HG02571 (cell line): ENCODE results near the gene VTCN1.
"Not testable (repeated sequence)": the region's sequence is repeated elsewhere in the genome, so short reads cannot be mapped to it uniquely, and the experiment has no call there.

Experiments used
- ATAC-seq: cut with Tn5 transposase; IDR thresholded peaks from one replicate; pipeline ENCODE4 v1.9.1; 2021; ENCODE audit warnings: mild to moderate bottlenecking, moderate library complexity; ENCODE audit not compliant: unreplicated experiment

VTCN1 gene

DNA sequence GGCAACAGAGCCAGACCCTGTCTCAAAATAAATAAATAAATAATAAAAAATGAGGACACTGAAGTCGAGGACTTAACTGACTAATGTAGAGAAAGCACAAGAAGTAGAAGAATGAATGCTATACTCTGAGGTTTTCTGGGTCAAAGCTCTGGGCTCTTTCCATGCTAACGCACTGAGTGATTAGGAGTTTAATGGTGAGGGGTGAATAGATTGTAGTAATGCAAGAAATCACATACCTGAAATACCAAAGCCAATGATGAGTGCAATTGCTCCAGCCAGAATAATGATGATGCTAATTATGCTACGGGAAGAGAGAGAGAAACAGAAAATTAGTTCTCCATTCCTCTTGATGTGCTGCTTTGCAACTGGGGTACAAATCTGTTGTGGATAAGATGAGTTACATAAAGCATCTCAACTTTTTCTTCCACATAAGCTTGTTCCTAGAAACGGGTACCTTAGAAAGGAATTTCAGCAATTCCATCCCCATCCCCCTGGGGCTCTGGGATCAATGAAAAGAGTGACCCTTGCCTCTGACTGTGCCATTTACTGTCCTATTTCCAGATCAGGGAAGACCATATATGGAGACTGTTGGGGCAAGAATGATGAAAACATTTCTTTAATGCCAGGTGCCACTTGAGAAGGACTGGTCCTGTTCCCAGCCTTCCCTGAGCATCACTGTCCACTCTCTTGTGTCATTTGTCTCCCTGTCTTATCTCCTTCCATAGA is 40.7 kb downstream of the VTCN1 start:
- ATAC-seq: no peak

DNA sequence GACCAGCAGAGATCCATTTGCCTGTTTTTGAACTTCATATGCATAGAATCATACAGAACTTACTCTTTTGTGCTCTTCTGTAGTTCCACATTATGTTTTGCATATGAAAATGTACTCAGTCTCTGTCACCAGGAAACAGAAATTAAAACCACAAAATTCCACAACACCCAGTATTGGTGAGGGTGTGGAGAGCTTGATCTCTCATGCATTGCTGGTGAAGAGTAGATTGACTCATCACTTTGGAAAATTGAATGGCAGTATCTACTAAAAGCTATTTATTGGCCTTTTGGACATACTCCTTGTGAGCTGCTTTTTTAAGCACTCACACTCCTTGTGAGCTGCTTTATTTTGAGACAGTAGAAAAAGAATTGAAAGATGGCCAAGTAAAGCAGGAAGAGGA is 43.3 kb downstream of the VTCN1 start:
- ATAC-seq: no peak

- no peak for ATAC-seq
These were observed 44.7 kb downstream of the VTCN1 start for GRCh38 chr1:117166076-117166475.

DNA sequence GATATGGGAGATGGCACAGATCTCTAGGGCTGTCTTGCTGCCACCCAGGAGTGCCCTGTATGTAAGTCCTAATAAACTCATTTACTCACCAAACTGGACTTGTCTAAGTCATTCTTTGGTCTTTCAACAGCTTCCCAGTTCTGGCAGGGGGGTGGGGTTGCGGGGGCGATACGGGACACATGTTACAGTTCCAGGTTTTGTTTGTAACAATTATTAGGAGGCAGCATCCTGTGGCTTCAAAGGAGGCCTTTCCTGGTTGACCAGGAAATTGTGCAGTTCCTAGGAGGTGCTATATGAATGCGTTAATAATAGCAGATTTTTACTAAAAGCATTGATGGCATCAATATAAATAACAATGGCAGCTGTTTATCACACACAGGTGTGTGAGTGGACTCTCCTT is 46.5 kb downstream of the VTCN1 start:
- no peak for ATAC-seq

- ATAC-seq: no peak
These were observed 47.9 kb downstream of the VTCN1 start for GRCh38 chr1:117162816-117163215.

- ATAC-seq: no peak
These were observed 48.8 kb downstream of the VTCN1 start for GRCh38 chr1:117161887-117162286.

- ATAC-seq: not testable (repeated sequence)
These were observed 59.4 kb downstream of the VTCN1 start for GRCh38 chr1:117151305-117151704.

DNA sequence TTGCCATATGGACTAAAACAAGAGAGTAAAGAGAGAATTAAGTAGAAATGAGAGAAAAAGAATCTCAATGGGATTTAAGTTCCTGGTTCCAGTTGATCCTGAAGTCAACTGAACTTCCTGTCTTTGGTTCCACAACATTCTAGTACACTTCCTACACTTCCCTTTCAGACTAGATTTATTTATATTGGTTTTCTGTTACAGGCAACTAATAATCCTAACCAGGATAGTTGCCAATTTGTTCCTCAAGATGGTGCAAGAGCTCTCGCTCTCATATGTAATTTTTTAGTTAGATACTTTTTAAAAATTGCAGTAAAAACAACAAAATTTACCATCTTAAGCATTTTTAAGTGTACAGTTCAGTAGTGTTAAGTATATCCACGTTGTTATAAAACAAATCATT is 60.4 kb downstream of the VTCN1 start:
- no peak for ATAC-seq

DNA sequence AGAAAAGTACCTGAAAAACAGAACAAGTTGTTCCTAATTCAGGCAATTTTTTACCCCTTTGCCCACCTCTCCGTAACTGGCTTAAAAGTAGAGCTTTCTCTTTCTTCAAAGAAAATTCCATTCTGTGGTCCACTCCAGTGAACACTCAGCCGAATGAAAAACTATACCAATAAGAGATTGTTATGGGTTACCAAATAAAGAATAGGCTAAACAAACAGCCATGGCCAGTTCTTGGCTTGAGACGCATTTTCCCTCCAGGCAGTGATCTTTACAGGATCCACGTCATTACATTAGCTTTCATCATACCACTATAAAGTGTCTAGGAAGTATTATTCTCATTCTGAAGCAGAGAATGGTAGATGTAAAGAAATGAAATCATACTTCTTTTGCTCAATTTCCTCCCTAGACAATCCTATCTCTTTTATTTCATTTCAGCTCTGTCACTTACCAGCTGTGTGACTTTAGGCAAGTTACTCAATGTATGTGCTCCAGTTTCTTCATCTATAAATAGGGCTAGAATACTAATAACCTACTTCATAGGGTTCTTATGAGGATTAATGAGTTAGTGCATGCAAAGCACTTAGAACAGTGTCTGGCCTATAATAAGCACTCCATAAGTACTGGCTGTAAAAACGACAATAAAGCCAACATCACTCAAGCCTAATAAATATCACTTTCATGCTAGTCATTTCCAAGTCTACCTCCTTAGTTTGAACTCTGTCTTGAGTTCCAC is 62.7 kb downstream of the VTCN1 start:
- ATAC-seq: no peak

GRCh38 chr1:117147341-117147831 is 63.3 kb downstream of the VTCN1 start:
- no peak for ATAC-seq

- no peak for ATAC-seq
These were observed 64.0 kb downstream of the VTCN1 start for GRCh38 chr1:117146575-117147340.

- no peak for ATAC-seq
These were observed 64.7 kb downstream of the VTCN1 start for GRCh38 chr1:117146072-117146471.

DNA sequence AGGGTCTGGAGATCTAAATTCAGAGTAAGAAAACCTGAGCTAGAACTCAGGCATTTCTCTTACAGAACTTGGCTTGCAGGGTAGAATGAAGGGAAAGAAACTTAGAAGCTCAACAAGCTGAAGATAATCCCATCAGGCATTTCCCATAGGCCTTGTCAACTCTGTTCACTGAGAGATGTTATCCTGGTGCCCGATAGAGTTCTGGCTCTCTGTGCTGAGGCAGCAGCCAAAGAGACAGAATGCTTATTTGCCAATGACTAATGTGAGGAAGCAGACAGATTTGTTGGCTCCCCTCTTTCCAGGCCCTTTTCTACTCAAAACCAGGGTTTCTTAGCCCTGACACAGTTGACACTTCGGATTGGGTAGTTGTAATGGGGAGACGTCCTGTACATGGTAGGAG is 66.9 kb downstream of the VTCN1 start:
- no peak for ATAC-seq

DNA sequence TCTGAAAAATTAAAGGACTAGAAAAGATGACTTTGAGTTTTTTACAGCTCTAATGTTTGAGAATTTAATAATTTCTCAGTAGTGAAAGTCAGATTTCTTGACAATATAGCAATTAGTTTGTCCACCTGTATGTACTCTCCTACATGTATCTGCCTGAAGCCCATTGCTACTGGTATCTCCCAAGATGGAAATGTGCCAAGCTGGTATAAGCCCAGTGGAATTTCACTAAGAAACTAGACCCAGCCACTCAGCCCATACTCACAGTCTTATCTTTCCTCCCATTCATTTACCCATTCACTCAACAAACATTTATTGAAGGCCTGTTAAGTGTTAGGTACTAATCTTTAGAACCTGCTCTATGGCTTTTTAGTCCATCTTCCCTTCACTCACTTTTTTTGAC is 67.6 kb downstream of the VTCN1 start:
- no peak for ATAC-seq

GRCh38 chr1:117142200-117142599 is 68.5 kb downstream of the VTCN1 start:
- no peak for ATAC-seq

- no peak for ATAC-seq
These were observed 72.2 kb downstream of the VTCN1 start for GRCh38 chr1:117138561-117138960.

GRCh38 chr1:117138106-117138505 is 72.6 kb downstream of the VTCN1 start:
- no peak for ATAC-seq

DNA sequence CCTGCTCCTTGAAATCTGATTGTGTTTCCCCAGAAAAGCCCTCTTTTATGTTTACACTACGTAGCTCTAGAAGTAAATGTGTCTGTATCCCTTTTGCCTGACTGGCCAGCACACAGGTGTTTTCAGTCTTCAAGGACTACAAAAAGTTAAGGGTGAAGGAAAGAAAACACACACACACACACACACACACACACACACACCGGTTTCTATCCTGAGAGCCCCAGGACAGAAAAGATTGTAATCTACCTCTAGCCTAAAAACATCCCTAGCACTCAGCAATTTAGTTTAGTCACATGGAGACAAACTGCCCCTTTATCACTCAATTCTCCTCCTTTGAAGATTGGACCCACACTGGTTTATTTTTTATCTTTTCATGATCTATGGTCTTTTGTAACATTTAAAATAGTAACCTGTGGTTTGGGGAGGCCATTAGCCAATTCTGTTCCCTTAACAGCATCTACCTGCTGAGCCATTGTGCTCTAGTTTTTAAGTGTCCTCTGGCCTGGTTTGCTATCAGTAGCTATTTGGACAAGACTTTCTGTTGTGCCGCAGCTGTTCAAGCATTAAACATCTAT is 73.4 kb downstream of the VTCN1 start:
- no peak for ATAC-seq

- no peak for ATAC-seq
These were observed 74.0 kb downstream of the VTCN1 start for GRCh38 chr1:117136749-117137148.

DNA sequence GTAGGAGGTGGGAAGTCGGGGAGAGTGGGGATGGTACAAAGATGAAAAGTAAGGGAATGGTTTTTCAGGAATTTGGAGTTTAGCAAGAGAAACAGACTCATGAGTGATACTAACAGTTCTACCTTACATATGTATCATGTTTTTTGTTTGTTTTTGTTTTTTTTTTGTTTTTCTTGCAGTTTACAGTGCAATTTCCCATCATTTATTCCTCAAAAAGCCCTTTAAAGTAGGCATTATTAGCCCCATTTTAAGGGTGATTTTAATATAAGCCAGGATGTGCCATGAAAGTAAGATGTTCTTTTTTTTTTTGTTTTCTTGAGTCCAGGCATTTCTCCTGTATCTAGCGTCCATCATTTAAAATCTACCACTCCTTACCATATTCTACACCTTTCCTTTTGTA is 75.4 kb downstream of the VTCN1 start:
- no peak for ATAC-seq

DNA sequence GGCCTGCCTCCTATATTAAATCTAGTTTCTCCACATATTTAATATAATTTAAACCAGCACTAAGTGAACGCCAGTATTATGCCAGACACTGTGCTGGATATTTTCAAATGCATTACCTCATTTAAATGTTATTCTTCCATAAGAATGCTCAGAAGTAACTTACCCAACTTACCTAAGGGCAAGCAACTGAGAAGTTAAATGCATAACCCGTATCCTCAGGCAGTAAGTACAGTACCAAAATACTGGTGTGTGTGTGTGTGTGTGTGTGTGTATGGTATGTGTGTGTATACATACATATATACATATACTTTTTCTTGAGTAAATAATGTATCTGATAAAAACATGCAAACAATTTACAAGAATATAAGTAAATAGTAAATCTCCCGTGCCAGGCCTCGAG is 80.2 kb downstream of the VTCN1 start:
- no peak for ATAC-seq
